LNCAP (cell line): ENCODE measurements around the gene PDE4D.

Source experiments
- CTCF ChIP-seq: fragments of 450-650 bp; IDR thresholded peaks from 2 replicates; pipeline ENCODE4 v1.5.1; 2017; ENCODE audit warnings: mild to moderate bottlenecking

The PDE4D gene

GRCh38 chr5:59416026-59416425, 477.5 kb downstream of the PDE4D start:
- TF ChIP-seq CTCF = no peak

- TF ChIP-seq CTCF = no peak
Measured at GRCh38 chr5:59412428-59412827, 481.1 kb downstream of the PDE4D start.

- TF ChIP-seq CTCF = no peak
Measured at GRCh38 chr5:59407967-59408366, 485.6 kb downstream of the PDE4D start.

- no peak for TF ChIP-seq CTCF
Measured at GRCh38 chr5:59401637-59402036, 491.9 kb downstream of the PDE4D start.

GRCh38 chr5:59393585-59394420, 499.7 kb downstream of the PDE4D start:
- TF ChIP-seq CTCF = no peak

GRCh38 chr5:59391576-59391975, 501.9 kb downstream of the PDE4D start:
- no peak for TF ChIP-seq CTCF

- no peak for TF ChIP-seq CTCF
Measured at GRCh38 chr5:59390989-59391388, 502.5 kb downstream of the PDE4D start.
